HepG2 (cell line): Measurements from ENCODE around the gene LSM12. TPM values are rescaled to one million over a fixed set of nuclear protein-coding genes. Genes with fewer than 3 reads are reported as not detected.

Source experiments
- BRF2 ChIP-seq: sonication (generic); formaldehyde crosslinking; IDR thresholded peaks from 2 replicates; pipeline ENCODE4 v1.8.1; 2022; ENCODE audit warnings: mild to moderate bottlenecking, missing genetic modification reagents
- GZF1 ChIP-seq: sonication (generic); formaldehyde crosslinking; IDR thresholded peaks from 2 replicates; pipeline ENCODE4 v1.5.1; 2020; ENCODE audit warnings: mild to moderate bottlenecking, missing genetic modification reagents
- HNRNPK ChIP-seq: fragments of 200-400 bp; formaldehyde crosslinking; IDR thresholded peaks from 2 replicates; pipeline ENCODE4 v1.6.1; 2018; ENCODE audit warnings: low read length, low read depth, moderate library complexity, mild to moderate bottlenecking; ENCODE audit not compliant: poor library complexity, severe bottlenecking
- HOXA7 ChIP-seq: sonication (generic); formaldehyde crosslinking; IDR thresholded peaks from 2 replicates; pipeline ENCODE4 v1.8.1; 2022; ENCODE audit warnings: mild to moderate bottlenecking, missing genetic modification reagents, moderate library complexity
- MAZ ChIP-seq, 2 experiments: sonication (generic) in 1 of 2; formaldehyde crosslinking in 1 of 2; IDR thresholded peaks; 2 replicates each; pipeline versions ENCODE4 v1.5.0 to v1.6.1; 2012 to 2020; ENCODE audit warnings: low read depth in 2 of 2, mild to moderate bottlenecking in 2 of 2, borderline replicate concordance in 1 of 2, improper control_type of control experiment in 1 of 2, low read length in 1 of 2, missing genetic modification reagents in 1 of 2, moderate library complexity in 1 of 2
- MBNL3 ChIP-seq: fragments of 250-450 bp; sonication (Bioruptor Pico); conservative IDR thresholded peaks from 2 replicates; pipeline ENCODE4 v1.8.0; 2022; ENCODE audit warnings: mild to moderate bottlenecking, inconsistent platforms
- MYC ChIP-seq: sonication (generic); formaldehyde crosslinking; IDR thresholded peaks from 2 replicates; pipeline ENCODE4 v1.9.0; 2021; ENCODE audit warnings: missing genetic modification reagents, borderline replicate concordance
- PREB ChIP-seq: sonication (generic); formaldehyde crosslinking; IDR thresholded peaks from 2 replicates; pipeline ENCODE4 v1.4.0; 2020; ENCODE audit warnings: missing genetic modification reagents
- RFX1 ChIP-seq: fragments of 450-650 bp; IDR thresholded peaks from 2 replicates; pipeline ENCODE4 v1.6.1; 2017
- TBL1XR1 ChIP-seq: fragments of 150-350 bp; IDR thresholded peaks from 2 replicates; pipeline ENCODE4 v1.6.1; 2014; ENCODE audit warnings: borderline replicate concordance, low read length; ENCODE audit not compliant: partially characterized antibody
- THYN1 ChIP-seq: sonication (generic); formaldehyde crosslinking; IDR thresholded peaks from 2 replicates; pipeline ENCODE4 v1.8.1; 2023; ENCODE audit warnings: low read depth, mild to moderate bottlenecking, moderate library complexity, missing genetic modification reagents, borderline replicate concordance
- ZBTB40 ChIP-seq, 2 experiments: fragments of 450-650 bp in 1 of 2; sonication (generic) in 1 of 2; formaldehyde crosslinking in 1 of 2; IDR thresholded peaks; 2 replicates each; pipeline versions ENCODE4 v1.6.1 to v1.8.0; 2016 to 2022; ENCODE audit warnings: antibody characterized with exemption in 1 of 2, mild to moderate bottlenecking in 1 of 2, missing genetic modification reagents in 1 of 2
- ZNF530 ChIP-seq: sonication (generic); formaldehyde crosslinking; IDR thresholded peaks from 2 replicates; pipeline ENCODE4 v1.5.0; 2020; ENCODE audit warnings: low read depth, mild to moderate bottlenecking, missing genetic modification reagents
- ZNF546 ChIP-seq: sonication (generic); formaldehyde crosslinking; conservative IDR thresholded peaks from 2 replicates; pipeline ENCODE4 v1.8.1; 2023; ENCODE audit warnings: mild to moderate bottlenecking, missing genetic modification reagents
- ZNF567 ChIP-seq: sonication (generic); formaldehyde crosslinking; IDR thresholded peaks from 2 replicates; pipeline ENCODE4 v1.8.1; 2023; ENCODE audit warnings: mild to moderate bottlenecking, missing genetic modification reagents, borderline replicate concordance
- ZNF589 ChIP-seq: sonication (generic); formaldehyde crosslinking; conservative IDR thresholded peaks from 2 replicates; pipeline ENCODE4 v1.8.0; 2022; ENCODE audit warnings: mild to moderate bottlenecking, moderate library complexity, missing genetic modification reagents
- polyA plus RNA-seq, 8 experiments: library from polyadenylated mRNA; depleted of rRNA in 3 of 8; stranded (reverse) in 7 of 8; unstranded in 1 of 8; fragments of >200 nt; fragmentation: Illumina TruSeq in 4 of 8; extraction: Trizol in 4 of 8; gene quantifications; 2 replicates each; pipeline versions ENCODE4 v1.2.1 to v1.2.3, GENCODE V29; 2011 to 2016; ENCODE audit warnings: low read depth in 4 of 8, missing spikeins in 1 of 8, mixed read lengths in 1 of 8; ENCODE audit not compliant: insufficient read depth in 1 of 8
- total RNA-seq, 5 experiments: library from RNA; depleted of rRNA; stranded (reverse); fragments of >200 nt; fragmentation: Illumina TruSeq; extraction: Trizol; gene quantifications; 2 replicates each; pipeline ENCODE4 v1.2.3, GENCODE V29; 2016; ENCODE audit warnings: low read depth in 1 of 5

The LSM12 gene
- total and polyA plus RNA-seq, 2 of the 13 experiments (the other 11 are each of a cell fraction or from before 2014, with no cell fraction given), result 52.8 to 55.7 TPM

- peak; percentile 97 for TF ChIP-seq ZBTB40 (IDR thresholded peaks at IDR 0.05)
- peak; percentile 90 for TF ChIP-seq ZBTB40 (CRISPR knock-in tag; IDR thresholded peaks at IDR 0.05)
- TF ChIP-seq HOXA7 (CRISPR knock-in tag), result no peak
- peak; percentile 76; the same call in 1 of the 2 replicates for TF ChIP-seq MAZ (IDR thresholded peaks at IDR 0.05; ENCODE audit: borderline replicate concordance, low read depth, low read length)
- peak; percentile 75 for TF ChIP-seq MAZ (CRISPR knock-in tag; IDR thresholded peaks at IDR 0.05; ENCODE audit: low read depth)
- TF ChIP-seq PREB (CRISPR knock-in tag), result no peak
- TF ChIP-seq RFX1, result no peak
- TF ChIP-seq TBL1XR1, result peak; percentile 83
- 0 out of 2 replicates have a peak, but pooled peaks have one; percentile 68 for TF ChIP-seq ZNF589 (CRISPR knock-in tag)
- TF ChIP-seq HNRNPK, result no peak
- no peak for TF ChIP-seq MBNL3 (CRISPR knock-in tag)
- TF ChIP-seq GZF1, result peak; percentile 91
- TF ChIP-seq THYN1, result 0 out of 2 replicates have a peak, but pooled peaks have one; percentile 77
- peak; percentile 76; the same call in 1 of the 2 replicates for TF ChIP-seq BRF2 (CRISPR knock-in tag)
- no peak for TF ChIP-seq ZNF530 (CRISPR knock-in tag)
- TF ChIP-seq ZNF546 (CRISPR knock-in tag), result no peak; the same call in 1 of the 2 replicates
- peak; percentile 92 for TF ChIP-seq MYC (CRISPR knock-in tag)
- TF ChIP-seq ZNF567 (CRISPR knock-in tag), result peak; percentile 92; the same call in 1 of the 2 replicates
Measured at GRCh38 chr17:44014437-44015172, 51.9 kb downstream of the LSM12 start, which contains the start of gene TMEM101 (continued).
